ENCODE data around the gene FOSB. TPM values are rescaled to one million over a fixed set of nuclear protein-coding genes. Genes with fewer than 3 reads are reported as not detected.

Gene FOSB
- total and polyA plus RNA-seq, 9 of the 15 experiments (the other 6 are each of a cell fraction or from before 2014, with no cell fraction given) = 0.11 to 2.7 (median 0.73) TPM

DNA sequence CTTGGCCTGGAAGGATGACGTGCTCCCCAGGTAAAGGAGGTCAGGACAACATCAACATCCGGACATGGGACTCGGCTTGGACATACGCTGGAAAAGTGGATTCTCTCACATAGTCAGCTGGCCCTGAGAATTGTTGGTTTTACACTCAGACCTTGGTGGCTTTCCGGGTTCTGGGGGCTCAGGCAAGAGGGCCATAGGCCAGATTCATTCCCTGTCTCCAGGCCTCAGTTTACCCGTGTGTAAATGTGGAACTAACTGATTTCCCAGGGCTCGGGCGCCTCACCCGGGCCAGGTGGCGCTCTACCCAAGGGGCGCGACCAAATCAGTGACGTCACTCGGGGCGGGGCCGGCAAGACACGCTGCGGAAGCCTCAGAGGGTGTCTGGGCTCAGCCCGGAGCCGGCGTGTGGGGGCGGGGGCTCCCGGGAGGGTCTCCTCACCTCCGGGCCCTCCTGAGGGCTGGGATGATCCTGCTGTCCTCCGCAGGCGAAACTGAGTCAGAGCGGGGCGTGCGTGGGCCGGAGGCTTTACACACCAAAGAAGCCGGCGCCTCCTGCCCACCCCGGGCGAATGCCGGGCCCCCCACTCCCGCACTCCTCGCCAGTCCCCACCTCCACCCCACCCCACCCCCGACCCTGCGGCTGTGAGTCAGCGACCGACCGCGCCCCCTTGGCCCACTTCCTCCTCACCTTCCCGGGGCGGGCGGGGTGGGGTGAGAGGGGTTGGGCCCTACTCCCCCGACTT lies 38.6 kb downstream of the FOSB start (continued):
- TF ChIP-seq ZNF589 (CRISPR knock-in tag; IDR thresholded peaks at IDR 0.05; ENCODE audit: low read depth) = peak; percentile 86
- 0 out of 4 replicates have a peak, but pooled peaks of 1 of the 2 experiments have one; percentile 26 for TF ChIP-seq KDM1A (IDR thresholded peaks at IDR 0.05)
- TF ChIP-seq TRIM28 (IDR thresholded peaks at IDR 0.05) = 0 out of 2 replicates have a peak, but pooled peaks have one; percentile 37
- TF ChIP-seq ZNF324 (CRISPR knock-in tag; IDR thresholded peaks at IDR 0.05) = no peak
- TF ChIP-seq YY1 (IDR thresholded peaks at IDR 0.05; ENCODE audit: borderline replicate concordance in 1 of 3, control insufficient read depth in 1 of 3, extremely low read depth in 1 of 3, insufficient read depth in 3 of 3, insufficient read length in 1 of 3, insufficient replicate concordance in 2 of 3, low read depth in 1 of 3, low read length in 2 of 3) = peak in 1 of 3 experiments; percentile 40
- peak; percentile 86 for TF ChIP-seq MTA3 (IDR thresholded peaks at IDR 0.05; ENCODE audit: borderline replicate concordance)
- TF ChIP-seq NEUROD1 (IDR thresholded peaks at IDR 0.05; ENCODE audit: borderline replicate concordance, low read depth, low read length, partially characterized antibody) = peak; percentile 17
- no peak for TF ChIP-seq CBX5 (IDR thresholded peaks at IDR 0.05; ENCODE audit: borderline replicate concordance, low read depth)
- TF ChIP-seq ZC3H4 (CRISPR knock-in tag; IDR thresholded peaks at IDR 0.05; ENCODE audit: borderline replicate concordance) = no peak
- TF ChIP-seq SIX5 (IDR thresholded peaks at IDR 0.05; ENCODE audit: borderline replicate concordance in 1 of 2, insufficient read depth in 1 of 2, low read depth in 1 of 2, low read length in 2 of 2) = no peak
- peak; percentile 60; the same call in 1 of the 2 replicates for TF ChIP-seq SOX6 (IDR thresholded peaks at IDR 0.05)
- TF ChIP-seq, protein P1, sequence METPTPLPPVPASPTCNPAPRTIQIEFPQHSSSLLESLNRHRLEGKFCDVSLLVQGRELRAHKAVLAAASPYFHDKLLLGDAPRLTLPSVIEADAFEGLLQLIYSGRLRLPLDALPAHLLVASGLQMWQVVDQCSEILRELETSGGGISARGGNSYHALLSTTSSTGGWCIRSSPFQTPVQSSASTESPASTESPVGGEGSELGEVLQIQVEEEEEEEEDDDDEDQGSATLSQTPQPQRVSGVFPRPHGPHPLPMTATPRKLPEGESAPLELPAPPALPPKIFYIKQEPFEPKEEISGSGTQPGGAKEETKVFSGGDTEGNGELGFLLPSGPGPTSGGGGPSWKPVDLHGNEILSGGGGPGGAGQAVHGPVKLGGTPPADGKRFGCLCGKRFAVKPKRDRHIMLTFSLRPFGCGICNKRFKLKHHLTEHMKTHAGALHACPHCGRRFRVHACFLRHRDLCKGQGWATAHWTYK (CRISPR knock-in tag; IDR thresholded peaks at IDR 0.05) = no peak
- no peak for TF ChIP-seq ZNF175 (CRISPR knock-in tag; IDR thresholded peaks at IDR 0.05; ENCODE audit: low read depth)
- no peak for TF ChIP-seq CAMTA2 (CRISPR knock-in tag; conservative IDR thresholded peaks at IDR 0.05)
- no peak for TF ChIP-seq FOXJ2 (tag; IDR thresholded peaks at IDR 0.05)
- TF ChIP-seq HOXB6 (CRISPR knock-in tag; IDR thresholded peaks at IDR 0.05; ENCODE audit: borderline replicate concordance) = no peak
- TF ChIP-seq PURB (CRISPR knock-in tag; IDR thresholded peaks at IDR 0.05; ENCODE audit: low read depth) = no peak
- TF ChIP-seq KDM2B (CRISPR knock-in tag; IDR thresholded peaks at IDR 0.05) = no peak
- TF ChIP-seq SIN3A (IDR thresholded peaks at IDR 0.05; ENCODE audit: borderline replicate concordance in 2 of 2, control insufficient read depth in 1 of 2, low read depth in 2 of 2, low read length in 2 of 2) = peak; percentile 21 to 55; a peak in 2 of 4 replicates
- TF ChIP-seq NONO (IDR thresholded peaks at IDR 0.05; ENCODE audit: low read depth in 2 of 2, low read length in 1 of 2) = 0 out of 4 replicates have a peak, but pooled peaks of 1 of the 2 experiments have one; percentile 79
- TF ChIP-seq, protein P2, sequence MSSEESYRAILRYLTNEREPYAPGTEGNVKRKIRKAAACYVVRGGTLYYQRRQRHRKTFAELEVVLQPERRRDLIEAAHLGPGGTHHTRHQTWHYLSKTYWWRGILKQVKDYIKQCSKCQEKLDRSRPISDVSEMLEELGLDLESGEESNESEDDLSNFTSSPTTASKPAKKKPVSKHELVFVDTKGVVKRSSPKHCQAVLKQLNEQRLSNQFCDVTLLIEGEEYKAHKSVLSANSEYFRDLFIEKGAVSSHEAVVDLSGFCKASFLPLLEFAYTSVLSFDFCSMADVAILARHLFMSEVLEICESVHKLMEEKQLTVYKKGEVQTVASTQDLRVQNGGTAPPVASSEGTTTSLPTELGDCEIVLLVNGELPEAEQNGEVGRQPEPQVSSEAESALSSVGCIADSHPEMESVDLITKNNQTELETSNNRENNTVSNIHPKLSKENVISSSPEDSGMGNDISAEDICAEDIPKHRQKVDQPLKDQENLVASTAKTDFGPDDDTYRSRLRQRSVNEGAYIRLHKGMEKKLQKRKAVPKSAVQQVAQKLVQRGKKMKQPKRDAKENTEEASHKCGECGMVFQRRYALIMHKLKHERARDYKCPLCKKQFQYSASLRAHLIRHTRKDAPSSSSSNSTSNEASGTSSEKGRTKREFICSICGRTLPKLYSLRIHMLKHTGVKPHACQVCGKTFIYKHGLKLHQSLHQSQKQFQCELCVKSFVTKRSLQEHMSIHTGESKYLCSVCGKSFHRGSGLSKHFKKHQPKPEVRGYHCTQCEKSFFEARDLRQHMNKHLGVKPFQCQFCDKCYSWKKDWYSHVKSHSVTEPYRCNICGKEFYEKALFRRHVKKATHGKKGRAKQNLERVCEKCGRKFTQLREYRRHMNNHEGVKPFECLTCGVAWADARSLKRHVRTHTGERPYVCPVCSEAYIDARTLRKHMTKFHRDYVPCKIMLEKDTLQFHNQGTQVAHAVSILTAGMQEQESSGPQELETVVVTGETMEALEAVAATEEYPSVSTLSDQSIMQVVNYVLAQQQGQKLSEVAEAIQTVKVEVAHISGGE (CRISPR knock-in tag; IDR thresholded peaks at IDR 0.05) = peak in 1 of 3 experiments; percentile 19; a peak in 1 of 6 replicates
